Heart left ventricle (tissue), 13 donors: ENCODE measurements around the gene SREBF1.

Experiments used
- POLR2A ChIP-seq, 2 donors: fragments of 450-650 bp; IDR thresholded peaks; one replicate each; pipeline ENCODE4 v1.6.1; 2017; ENCODE audit warnings: antibody characterized with exemption in 2 of 2, mild to moderate bottlenecking in 2 of 2, moderate library complexity in 2 of 2
- TF ChIP-seq, protein P1 (sequence below), 12 donors: fragments of 200-600 bp; sonication (generic) in 4 of 12; IDR thresholded peaks; one replicate each; pipeline versions ENCODE4 v1.5.0 to v1.8.0; 2018 to 2022; ENCODE audit warnings: antibody characterized with exemption in 12 of 12, mild to moderate bottlenecking in 5 of 12
- donor health status: ischemic (EF 13 %, LVEDD 7.1; RV severe dilation, severe dysfunction).
- donor health status: DM: no; HTN: yes; CAD: no.
- donor health status: DM: no; HTN: no; CAD: no.
- donor health status: ischemic (EF 25% LVEDD 6.9; RV normal size, moderate dysfunction).
- donor health status: ischemic (EF 25% LVEDD 5.7; RV mildly dilated, moderate dysfunction).
- donor health status: ischemic (EF 35%, LVEDD 5.7; RV mildly dilated, moderate dysfunction).
- donor health status: nonischemic (EF 11% LVEDD 7.7; RV severe dilation, severe dysfunction).
- donor health status: DM: yes; HTN: yes; CAD: no.
- donor health status: PGD.
- donor health status: ischemic (EF 29% LVEDD 5.4; RV normal size, mild dysfunction).
- donor health status: nonischemic (EF 23%, LVEDD 6.1; RV moderate dilation, normal function).

DNA sequence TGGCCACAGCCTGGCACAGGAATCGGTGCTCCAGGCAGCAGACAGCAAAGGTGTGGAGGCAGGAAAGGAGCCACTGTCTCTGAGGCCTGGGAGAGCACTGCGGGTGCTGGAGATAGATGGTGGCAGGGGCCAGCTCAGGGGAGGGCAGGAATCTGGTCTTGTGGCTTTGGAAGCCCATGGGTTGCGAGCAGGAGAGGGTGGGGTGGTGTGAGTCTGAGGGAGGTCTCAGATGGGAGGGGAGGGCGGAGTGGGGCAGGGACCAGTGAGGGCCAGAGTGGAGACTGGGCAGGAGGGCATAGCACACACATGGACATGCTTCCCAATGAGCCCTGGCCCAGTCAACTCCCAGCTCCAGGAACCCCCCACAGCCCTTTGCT, 70.1 kb downstream of the SREBF1 start:
- TF ChIP-seq, protein P1, sequence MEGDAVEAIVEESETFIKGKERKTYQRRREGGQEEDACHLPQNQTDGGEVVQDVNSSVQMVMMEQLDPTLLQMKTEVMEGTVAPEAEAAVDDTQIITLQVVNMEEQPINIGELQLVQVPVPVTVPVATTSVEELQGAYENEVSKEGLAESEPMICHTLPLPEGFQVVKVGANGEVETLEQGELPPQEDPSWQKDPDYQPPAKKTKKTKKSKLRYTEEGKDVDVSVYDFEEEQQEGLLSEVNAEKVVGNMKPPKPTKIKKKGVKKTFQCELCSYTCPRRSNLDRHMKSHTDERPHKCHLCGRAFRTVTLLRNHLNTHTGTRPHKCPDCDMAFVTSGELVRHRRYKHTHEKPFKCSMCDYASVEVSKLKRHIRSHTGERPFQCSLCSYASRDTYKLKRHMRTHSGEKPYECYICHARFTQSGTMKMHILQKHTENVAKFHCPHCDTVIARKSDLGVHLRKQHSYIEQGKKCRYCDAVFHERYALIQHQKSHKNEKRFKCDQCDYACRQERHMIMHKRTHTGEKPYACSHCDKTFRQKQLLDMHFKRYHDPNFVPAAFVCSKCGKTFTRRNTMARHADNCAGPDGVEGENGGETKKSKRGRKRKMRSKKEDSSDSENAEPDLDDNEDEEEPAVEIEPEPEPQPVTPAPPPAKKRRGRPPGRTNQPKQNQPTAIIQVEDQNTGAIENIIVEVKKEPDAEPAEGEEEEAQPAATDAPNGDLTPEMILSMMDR (IDR thresholded peaks at IDR 0.05): no peak
- no peak for TF ChIP-seq POLR2A (IDR thresholded peaks at IDR 0.05)
